OCI-M2 (cell line): ENCODE measurements around the gene PDE4D.

Source experiments
- DNase-seq: peaks from one replicate; lab custom pipeline; 2025; ENCODE audit not compliant: unreplicated experiment; lab: John Stamatoyannopoulos, UW

Gene PDE4D

DNA sequence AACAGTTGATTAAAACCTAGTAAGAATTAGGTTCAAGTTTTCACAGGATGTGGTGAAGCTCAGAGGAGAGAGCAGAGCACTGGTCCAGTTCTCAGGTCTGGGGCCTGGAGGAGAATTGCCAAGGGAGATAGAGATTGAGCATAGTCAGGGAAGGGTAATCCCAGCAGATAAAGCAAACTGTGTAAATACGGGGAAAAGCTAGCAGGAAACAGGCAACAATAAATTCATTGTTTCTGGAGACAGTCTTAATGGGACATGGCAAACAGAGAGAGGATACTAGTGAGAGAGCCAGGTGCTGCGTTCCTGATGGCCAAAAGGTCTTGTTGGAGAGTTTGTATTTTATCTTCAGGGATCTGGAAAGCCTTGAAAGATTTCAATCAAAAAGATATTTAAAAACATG, 333.0 kb downstream of the PDE4D start:
- no peak for DNase-seq

DNA sequence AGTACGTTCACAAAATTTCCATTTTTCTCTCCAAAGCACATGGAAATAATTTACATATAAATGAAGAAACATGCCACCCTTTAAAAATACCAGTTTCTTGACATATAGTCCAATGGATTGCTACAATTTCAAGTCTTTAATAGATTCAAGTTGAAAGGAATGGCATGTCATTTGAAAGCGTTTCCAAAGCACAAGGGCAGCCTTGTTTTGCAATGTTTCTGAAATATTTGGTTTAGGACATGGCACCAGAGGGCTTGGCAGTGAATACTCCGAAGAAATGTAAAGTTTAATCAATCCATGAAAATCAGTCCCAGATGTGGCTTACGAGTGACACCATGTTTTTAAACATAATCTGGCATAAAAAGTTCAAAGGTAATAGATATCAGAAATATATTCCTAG, 333.7 kb downstream of the PDE4D start:
- no peak for DNase-seq

DNA sequence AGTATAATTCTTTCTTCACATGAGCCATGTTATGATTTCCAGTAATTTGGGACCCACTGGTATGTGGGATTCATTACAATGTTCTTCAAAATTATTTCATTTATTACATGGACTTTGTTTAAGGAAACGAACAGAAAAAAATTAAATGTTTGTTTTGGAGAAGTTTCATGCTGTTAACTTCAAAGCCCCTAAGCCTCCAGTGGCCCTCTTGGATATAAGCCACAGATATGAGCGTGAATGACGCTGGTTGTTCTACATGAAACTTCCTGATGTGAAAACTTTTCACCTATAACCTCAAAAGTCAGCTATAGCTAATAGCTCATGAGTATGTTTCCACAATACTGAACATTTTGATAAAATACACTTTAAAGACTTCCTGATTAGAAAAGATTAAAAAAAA, 334.2 kb downstream of the PDE4D start:
- no peak for DNase-seq

DNA sequence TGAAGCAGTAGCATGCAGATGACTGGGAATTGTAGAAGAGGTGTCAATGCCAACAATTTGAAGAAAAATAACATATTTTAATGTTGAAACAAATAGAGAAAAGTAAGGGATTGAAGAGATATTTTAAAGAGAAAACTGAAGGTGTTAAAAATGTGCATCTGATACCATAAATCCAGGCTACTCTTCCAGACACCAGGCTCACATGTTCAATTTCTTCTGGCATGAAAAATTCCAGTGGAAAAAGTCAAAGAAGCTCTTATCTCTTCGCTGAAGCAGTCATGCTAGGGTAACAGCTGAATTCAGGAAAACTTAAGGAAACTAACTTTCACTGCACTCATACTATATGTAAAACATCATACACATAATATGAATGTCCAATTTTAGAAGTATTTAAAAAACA, 335.0 kb downstream of the PDE4D start:
- no peak for DNase-seq

DNA sequence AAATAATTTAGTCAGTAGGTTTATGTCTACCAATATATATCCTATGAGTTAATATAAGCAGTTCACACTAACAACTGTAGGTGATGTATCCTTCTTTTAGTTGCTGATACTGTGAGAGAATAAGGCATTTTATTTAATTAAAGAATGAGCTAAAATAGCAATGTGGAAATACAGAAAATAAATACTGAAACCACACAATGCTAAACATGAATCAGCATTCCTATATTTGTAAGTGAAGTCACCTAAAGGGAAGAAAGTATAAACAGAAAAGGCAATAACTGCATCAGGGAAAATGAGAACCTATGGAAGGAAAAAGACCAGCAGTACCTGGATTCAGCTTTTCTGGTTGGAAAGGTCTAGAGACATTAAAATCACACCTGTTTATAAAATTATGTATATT, 336.0 kb downstream of the PDE4D start:
- DNase-seq: no peak

DNA sequence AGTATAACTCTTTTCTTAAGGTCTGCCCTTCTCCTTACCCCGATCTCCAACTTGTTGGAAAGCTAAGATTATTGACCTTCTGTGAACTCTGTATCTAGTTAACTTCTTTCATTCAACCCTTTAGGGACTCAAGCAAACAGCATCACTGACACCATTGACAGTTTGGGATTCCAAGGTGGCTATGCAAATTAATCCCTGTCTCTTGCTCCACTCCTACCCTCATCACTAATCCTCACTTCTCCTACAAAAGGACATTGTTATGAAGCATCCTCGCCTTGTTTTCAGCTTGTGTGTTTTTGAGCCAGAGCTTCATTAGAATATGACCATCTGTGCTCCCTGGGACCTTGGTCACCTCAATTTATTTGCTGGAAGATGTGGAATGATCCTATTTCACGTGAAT, 337.9 kb downstream of the PDE4D start:
- no peak for DNase-seq

DNA sequence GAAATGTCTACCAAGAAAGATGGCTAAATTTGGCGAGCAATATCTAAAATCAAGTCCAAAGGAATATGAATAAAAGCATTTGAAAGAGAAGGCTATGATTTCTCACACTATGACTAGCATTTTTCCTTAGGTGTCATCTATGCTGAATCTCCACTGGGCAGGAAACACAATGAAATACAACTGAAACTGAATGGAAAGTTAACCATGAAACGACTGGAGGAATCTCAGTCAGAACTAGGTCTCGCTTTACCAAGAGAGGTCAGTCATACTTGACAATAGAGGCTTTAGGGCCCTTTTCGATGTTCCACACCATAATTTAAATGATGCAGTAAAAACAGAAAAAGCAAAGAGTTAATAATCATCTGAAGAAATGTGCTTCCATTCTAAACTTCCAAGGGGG, 339.0 kb downstream of the PDE4D start:
- no peak for DNase-seq

DNA sequence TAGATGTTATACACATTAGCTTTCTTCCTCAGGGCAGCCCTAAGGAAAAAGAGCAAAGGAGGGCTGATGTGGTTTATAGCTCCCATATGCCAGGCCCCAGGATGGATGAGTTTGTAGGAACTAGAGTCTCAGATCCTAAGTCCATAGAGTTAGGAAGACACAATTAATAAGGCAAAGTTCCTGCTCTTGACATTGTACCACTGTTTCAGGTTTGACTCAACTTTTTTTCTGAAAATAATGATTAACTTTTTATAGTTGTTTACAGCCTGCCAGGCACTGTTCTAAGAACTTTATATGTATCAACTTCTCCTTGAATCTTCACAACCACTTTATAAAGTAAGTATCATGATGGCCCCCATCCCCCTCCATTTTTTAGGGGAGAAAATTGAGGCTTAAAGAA, 339.5 kb downstream of the PDE4D start:
- no peak for DNase-seq

DNA sequence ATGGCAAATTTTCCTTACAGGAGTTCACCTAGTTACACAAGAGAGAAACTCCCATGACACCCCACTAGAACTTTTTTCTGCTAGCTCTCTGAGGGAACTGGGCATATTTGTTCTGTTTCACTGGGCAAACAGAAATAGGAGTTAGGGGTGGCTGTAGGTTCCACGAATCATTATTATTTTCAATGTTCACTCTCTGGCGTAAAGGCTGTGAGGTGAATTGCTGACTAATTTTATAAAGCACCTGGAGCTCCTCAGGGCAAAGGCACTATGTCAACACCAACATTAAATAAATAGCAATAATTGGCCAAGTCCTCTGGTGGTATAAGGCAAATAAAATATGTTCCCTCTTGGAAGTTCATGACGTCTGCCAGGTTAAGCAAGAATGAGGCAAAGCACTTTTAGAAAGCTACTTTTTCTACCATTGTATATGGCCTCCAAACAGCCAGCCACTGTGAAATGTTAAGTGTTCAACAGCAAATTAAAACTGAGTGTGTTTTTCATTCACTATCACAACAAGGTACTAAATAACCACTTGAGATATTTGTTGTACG, 344.6 kb downstream of the PDE4D start:
- no peak for DNase-seq

DNA sequence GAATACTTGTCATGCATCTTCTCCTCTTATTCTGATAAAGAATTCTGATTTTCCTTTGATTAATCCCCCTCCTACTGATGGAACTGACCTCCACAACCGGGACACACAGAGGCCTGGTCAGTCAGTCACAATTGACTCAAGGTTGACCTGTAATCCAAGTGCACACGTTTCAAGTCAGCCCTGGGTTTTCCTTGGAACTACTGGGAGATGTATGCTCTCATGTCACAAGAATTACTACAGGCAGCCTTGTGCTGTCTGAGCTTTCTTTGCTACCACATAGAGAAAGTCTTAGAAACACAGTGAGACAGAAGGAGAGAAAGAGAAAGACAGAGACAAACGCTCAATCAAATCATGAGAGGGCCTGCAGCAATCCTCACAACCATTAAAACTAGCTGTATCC, 345.8 kb downstream of the PDE4D start:
- DNase-seq: no peak

DNA sequence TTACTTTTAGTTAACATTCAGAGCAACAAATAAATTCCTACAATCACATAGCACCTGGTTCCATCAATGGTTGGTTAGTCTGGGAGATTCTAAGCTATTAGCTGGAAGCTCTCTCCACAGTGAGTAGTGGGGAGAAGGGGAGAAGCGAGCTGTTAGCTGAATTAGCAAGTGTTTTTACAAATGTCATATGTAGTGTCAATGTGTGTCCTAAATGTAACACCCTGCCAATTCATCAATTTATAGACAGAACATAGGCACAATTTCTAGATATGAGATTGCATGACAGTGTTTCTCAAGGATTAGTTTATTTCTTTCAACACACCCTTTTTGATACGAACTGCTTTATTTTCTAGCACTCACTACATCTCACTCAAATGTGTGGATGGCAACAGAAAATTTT, 349.0 kb downstream of the PDE4D start:
- DNase-seq: no peak

DNA sequence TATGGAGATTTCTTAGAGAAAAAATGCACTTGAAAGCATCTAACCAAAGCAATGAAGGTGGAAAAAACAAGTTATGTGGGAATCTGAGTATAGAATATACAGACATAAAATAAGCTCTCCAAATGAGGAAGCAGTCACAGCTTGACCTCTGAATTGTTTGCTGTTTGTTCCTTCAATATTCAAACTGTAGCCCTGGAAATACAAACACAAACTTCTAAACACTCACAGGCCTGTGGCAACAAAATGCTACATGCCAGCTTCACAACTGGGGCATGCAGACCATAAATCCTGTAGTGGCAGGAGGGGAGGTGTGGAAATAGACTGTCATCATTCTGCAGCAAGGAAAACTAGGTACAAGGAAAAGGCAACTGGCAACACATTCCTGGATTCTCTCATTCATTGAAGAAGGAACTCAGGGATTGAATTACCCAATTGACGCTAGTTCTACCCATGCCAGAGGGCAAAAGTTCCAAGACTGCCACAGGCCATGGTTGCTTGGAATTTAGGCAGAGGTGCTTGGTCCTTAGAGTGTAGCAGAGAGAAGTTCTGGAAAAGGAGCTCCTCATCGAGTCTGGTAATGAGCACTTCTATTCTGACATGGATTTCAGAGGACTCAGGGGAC, 349.6 kb downstream of the PDE4D start:
- DNase-seq: no peak

DNA sequence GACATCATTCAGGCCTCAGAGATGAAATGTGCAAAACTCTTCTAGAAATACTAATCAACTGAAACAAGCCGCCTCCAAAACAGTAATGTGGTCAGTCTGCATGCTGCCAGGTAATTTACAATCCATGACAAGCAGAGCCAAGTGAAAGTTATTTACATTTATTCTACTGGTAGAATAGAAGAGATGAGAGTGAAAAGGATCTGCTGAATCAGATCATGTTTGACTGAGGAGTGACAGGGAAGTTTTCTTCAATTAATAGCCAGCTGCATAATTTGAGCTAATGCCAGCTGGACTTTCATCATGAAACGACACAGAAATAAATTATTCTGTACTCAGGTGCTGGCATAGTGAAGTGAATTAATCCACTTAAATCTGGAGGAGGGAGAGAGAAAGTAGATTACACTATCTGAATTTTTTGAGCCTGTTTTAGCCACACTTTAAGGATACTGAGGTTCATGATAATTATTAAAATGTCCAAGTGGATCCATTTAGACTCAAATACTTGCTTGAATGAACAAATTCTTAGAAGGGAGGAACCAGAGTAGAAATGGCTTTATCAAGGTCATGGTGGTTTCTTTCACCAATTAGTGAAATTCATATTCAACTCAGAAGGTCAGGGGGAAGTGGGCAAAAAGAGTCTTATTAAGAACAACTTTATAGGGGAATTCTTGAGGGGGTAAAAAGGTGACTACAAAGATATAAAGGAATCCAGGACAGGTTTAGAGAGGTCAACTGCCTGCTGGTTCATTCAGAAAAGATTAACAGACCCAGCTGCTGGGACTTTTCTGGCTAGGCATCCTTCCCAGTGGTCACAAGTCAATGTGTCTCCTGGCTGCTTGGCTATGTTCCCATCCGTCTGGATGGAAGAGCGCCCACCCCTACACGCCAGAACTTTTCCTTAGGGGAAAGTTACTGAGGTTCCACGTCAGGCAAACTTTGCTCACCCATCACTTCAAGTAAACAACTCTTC, 350.4 kb downstream of the PDE4D start:
- DNase-seq: no peak

DNA sequence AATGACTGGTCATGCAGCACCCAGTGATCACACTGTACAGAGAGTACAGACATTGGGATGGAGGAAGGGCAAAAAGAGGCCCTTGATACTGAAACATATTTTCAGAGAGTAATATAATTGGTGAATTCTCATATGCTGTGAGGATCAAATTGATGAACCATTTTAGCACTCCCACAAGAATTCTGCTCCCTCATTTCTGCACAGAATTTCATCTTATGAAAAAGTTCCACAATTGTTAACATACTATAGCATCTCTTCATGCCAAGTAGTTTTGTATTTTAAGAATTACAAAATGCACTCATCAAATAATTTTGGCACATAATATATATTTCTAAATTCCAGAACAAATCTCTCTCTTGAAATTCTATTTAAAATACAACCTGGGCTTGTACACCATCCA, 351.2 kb downstream of the PDE4D start:
- DNase-seq: no peak

DNA sequence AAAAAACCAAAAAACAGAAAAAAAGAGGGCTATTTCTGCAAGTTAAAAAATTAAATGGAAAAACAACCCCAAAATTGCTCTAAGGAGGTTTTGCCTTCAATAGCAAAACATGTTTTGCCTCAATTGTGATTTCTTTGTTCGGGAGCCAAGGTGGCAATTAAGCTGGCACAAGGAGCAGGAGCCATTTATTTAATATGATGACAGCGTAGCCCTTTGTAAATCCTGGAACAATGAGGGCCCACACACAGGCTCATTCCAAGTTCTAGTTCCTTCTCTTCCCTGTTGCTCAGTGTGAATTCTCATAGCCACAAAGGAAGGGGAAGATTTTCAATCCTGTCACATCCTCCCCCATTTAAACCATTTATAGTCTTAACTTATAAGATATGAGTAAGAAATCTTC, 353.2 kb downstream of the PDE4D start:
- DNase-seq: no peak

DNA sequence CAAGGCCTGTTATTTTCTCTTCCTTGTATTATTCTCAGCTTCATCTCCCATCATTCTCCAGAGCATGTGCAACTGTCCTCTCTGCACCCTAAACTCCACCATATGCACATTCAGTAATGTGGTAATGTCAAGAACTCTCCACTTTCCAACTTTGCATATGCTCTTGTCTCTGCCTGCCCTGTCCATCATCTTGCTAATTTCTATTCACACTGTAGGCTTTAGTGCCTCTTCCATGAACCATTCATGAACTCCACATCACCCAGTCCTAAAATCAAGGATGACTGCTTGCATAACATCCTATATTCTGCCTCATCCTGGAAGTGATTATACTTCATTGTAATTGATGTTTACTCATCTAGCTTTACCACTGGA, 354.8 kb downstream of the PDE4D start:
- no peak for DNase-seq

DNA sequence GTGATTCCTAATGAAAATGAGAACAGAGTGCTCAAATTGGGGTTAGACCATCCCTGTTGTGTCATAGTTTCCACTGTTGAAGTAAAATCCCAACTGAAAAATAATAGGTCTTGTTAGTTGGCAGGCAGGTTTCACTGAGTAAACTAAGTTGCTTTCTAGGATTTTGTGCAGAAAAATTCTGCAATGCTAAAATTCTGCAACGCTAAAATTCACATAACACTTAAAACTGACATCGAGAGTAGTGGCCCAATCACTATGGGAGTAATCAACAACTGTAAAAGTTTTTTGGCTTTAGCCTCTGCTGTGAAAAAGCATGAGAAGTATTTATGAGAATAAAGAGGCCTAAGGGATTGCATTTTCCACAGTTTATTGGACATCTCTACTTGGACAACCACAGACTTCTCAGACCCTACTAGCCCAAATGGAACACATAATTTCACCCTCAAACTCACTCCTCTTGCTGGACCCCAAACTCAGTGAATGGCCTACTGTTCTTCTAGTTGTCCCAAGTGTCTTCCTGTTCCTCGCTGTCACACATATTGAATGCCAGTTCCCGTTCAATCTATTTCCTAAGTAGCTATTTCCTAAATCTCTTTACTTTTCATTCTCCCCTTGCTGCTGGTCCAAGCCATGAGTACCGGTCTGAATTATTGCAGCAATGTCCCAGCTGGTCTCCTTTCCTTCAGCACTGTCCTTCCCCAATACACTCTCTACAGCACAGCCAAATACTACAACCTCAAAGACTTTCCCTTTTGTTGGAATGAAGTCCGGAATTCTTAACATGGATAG, 355.4 kb downstream of the PDE4D start:
- no peak for DNase-seq

DNA sequence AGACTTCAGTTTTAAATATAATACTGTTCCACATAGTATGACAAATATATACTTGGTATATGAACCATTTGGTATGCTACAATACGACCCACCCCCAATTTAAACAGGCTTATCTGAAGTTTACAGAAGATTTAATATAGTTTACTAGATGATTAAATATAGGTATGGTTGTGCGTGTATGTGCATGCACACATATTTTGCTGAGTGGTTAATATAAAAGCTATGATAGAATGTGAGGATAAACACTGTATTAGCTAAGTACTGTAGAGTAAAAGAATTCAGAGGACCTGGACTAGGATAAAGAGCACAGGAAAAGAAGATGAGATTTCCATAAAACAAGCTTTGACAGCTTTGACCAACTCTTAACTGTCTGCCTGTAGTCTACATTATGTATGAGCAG, 356.7 kb downstream of the PDE4D start:
- no peak for DNase-seq

DNA sequence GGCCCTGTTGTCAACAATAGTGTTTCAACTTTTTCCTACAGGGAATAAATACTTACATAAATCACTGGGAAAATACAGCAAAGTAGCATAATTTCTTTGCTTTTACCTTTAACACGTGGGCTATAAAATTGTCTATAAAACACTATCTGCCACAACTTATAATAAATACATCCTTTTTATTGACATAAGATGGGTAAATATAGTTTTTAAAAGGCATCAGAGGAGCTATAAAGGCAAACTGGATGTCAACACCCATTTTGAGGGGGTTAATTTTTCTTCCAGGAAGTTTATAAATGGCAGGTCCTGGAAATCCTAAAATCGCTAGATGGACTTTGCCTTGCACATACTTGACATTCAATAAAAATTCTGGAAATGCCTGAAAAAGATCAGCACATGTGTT, 358.0 kb downstream of the PDE4D start:
- DNase-seq: no peak

DNA sequence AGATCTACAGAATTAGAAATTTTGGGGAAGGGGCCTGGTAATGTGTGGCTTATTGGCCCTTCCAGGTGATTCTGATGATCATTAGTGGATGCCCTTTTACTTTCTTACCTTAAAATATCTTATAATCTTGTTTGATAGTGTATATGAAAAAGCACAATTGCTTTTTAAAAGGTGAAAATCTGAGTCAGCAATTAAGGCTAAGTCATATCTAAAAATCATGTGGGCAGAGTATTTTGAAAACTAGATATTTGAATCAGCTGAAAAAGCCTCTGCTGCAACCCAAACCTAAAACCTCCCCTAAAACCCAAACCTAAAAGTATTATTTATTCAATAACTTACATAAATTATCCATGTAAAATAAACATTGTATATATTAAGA, 359.8 kb downstream of the PDE4D start:
- DNase-seq: no peak

DNA sequence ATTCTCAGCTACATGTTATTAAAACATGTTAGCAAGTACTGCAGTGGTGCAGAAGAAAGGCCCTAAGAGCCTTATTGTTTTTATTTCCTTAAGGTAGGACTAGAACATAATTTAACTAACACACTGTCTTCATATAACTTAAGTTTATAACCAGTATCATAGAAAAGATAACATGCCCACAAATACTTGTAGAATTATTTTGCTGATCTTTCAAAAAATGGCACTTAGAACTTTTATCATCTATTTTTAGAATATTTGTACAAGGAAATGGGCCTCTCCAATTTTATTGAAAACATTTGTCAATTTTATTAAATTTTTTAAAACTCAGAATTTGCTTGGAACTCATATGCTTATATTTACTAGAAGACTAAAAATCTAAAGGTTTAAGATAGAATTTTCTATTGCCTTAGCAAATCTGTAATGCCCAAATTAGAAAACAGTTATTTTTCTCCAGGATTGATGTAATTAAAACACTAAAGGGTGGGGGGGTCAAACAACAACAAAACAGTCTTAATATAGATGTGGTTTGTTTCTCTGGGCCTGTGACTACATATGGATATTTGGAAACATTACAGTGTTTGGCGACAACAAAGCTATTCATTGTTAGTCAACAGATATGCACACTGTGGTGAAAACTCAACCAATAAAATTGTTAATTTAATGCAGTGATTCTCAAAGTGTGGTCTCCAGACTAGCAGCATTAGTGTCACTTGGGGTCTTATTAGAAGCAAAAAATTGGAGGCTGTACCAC, 360.4 kb downstream of the PDE4D start:
- no peak for DNase-seq
